HEK293T (cell line): ENCODE results near the gene PFDN4.

Source experiments
- CTCF ChIA-PET: fragments of 350-600 bp; formaldehyde crosslinking; extraction: SDS; loops from one replicate; lab custom pipeline; 2021; ENCODE audit warnings: antibody characterized with exemption, inconsistent platforms; lab: Yijun Ruan, JAX
- POLR2A ChIA-PET: fragments of 350-600 bp; formaldehyde crosslinking; extraction: SDS; loops from one replicate; lab custom pipeline; 2020; ENCODE audit warnings: antibody characterized with exemption, inconsistent platforms; lab: Yijun Ruan, JAX
- DNase-seq: peaks from one replicate; pipeline ENCODE4 v3.0.0; 2012; ENCODE audit warnings: mixed read lengths; ENCODE audit errors: extremely low spot score
- ARNT ChIP-seq: fragments of 450-650 bp; IDR thresholded peaks from 2 replicates; pipeline ENCODE4 v1.6.1; 2017; ENCODE audit warnings: mild to moderate bottlenecking
- BHLHE40 ChIP-seq: fragments of 450-650 bp; IDR thresholded peaks from 2 replicates; pipeline ENCODE4 v1.6.1; 2016; ENCODE audit warnings: mild to moderate bottlenecking, moderate library complexity, borderline replicate concordance
- CTBP1 ChIP-seq: fragments of 450-650 bp; IDR thresholded peaks from 2 replicates; pipeline ENCODE4 v1.6.1; 2016; ENCODE audit warnings: borderline replicate concordance
- ELF4 ChIP-seq: fragments of 450-650 bp; IDR thresholded peaks from 2 replicates; pipeline ENCODE4 v1.6.1; 2017; ENCODE audit warnings: antibody characterized with exemption
- FOXA1 ChIP-seq: fragments of 450-650 bp; IDR thresholded peaks from 2 replicates; pipeline ENCODE4 v1.6.1; 2016; ENCODE audit warnings: mild to moderate bottlenecking
- FOXK2 ChIP-seq: fragments of 450-650 bp; IDR thresholded peaks from 2 replicates; pipeline ENCODE4 v1.6.1; 2016; ENCODE audit warnings: mild to moderate bottlenecking
- FOXM1 ChIP-seq: fragments of 450-650 bp; IDR thresholded peaks from 2 replicates; pipeline ENCODE4 v1.6.1; 2017; ENCODE audit warnings: mild to moderate bottlenecking, borderline replicate concordance
- HDGF ChIP-seq: fragments of 450-650 bp; IDR thresholded peaks from 2 replicates; pipeline ENCODE4 v1.6.1; 2017; ENCODE audit warnings: antibody characterized with exemption, borderline replicate concordance
- L3MBTL2 ChIP-seq: fragments of 450-650 bp; conservative IDR thresholded peaks from 2 replicates; pipeline ENCODE4 v1.6.1; 2016; ENCODE audit warnings: mild to moderate bottlenecking
- LEF1 ChIP-seq: fragments of 450-650 bp; IDR thresholded peaks from 2 replicates; pipeline ENCODE4 v1.6.1; 2017; ENCODE audit warnings: mild to moderate bottlenecking, borderline replicate concordance
- NFRKB ChIP-seq: fragments of 450-650 bp; IDR thresholded peaks from 2 replicates; pipeline ENCODE4 v1.6.1; 2016; ENCODE audit warnings: mild to moderate bottlenecking, moderate library complexity
- PKNOX1 ChIP-seq: fragments of 450-650 bp; IDR thresholded peaks from 2 replicates; pipeline ENCODE4 v1.6.1; 2016
- SP1 ChIP-seq: fragments of 450-650 bp; IDR thresholded peaks from 2 replicates; pipeline ENCODE4 v1.6.1; 2017
- SUZ12 ChIP-seq: fragments of 450-650 bp; IDR thresholded peaks from 2 replicates; pipeline ENCODE4 v1.6.1; 2016; ENCODE audit warnings: mild to moderate bottlenecking
- TARDBP ChIP-seq: fragments of 450-650 bp; IDR thresholded peaks from 2 replicates; pipeline ENCODE4 v1.6.1; 2016
- ZNF384 ChIP-seq: fragments of 450-650 bp; IDR thresholded peaks from 2 replicates; pipeline ENCODE4 v1.6.1; 2016

The PFDN4 gene

GRCh38 chr20:54161821-54162149 is 46.1 kb upstream of the PFDN4 start:
- no peak for DNase-seq
- no peak for TF ChIP-seq SP1
- CTCF ChIA-PET = no interaction called here
- POLR2A ChIA-PET = no interaction called here

DNA sequence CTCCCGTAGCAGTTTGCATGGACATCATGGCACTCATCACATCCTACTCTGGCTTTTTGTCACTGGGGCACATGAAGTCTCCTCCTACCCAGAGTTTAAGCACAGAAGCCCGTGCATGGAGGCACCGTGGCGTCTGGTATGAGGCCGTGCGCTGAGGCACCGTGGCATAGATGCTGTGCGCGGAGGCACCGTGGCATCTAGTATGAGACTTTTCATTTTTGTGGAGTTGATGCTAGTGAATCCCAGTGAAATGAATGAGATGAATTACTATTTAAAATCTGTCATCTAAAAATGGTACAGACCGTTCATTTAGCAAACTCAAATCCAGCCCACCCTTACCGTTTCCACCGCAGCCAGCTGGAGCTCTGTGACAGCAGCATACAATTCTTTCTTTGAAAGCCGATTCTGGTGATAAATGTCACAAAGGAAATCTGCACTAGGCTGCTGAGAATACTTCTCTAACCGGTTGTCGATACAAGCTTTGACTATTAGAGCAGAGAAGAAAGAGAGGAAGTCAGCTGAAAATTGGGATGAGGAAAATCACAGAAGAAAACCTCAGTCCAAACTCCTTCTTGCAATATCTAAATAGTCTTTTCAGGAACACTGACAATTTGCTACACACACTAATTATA is 45.4 kb upstream of the PFDN4 start:
- ChIA-PET CTCF (no interaction called here), POLR2A (no interaction called here)
- no peak for DNase-seq
- TF ChIP-seq ELF4 (no peak), LEF1 (no peak), PKNOX1 (no peak), FOXA1 (no peak), ZNF384 (no peak), TARDBP (no peak), FOXK2 (no peak), BHLHE40 (no peak), SUZ12 (no peak), ARNT (no peak)

DNA sequence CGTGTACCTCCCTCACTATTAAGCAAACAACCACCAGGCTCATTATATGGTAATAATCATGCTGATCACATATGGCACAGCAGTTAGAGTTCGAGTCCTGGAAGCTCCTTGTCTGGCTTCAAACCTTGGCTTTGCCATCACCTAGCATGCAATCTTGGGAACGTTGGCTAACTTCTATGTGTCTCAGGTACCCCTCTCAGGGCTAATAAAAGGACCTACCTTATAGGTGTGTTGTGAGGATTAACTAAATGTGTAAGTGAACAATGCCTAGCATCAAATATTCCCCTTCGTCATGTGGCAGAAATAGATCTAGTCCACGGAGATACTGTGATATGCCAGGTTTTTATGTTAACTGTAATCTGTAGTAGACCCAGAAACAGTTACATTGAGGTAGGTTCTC is 44.5 kb upstream of the PFDN4 start:
- ChIA-PET CTCF (no interaction called here), POLR2A (no interaction called here)
- TF ChIP-seq LEF1 (no peak), NFRKB (no peak), CTBP1 (no peak), L3MBTL2 (no peak), SUZ12 (no peak), PKNOX1 (no peak), BHLHE40 (no peak), ZNF384 (no peak), HDGF (no peak), FOXM1 (no peak), FOXA1 (no peak)
- no peak for DNase-seq

DNA sequence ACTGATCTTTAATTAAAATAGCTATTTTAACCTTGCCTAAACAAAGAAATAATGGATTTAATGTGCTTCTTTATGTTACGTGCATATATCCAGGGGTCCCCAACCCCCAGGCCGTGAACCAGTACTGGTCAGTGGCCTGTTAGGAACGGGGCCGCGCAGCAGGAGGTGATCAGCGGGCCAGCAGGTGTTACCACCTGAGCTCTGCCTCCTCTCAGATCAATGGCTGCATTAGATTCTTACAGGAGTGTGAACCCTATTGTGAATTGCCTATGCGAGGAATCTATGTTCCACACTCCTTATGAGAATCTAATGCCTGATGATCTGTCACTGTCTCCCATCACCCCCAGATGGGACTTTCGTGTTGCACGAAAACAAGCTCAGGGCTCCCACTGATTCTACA is 42.9 kb upstream of the PFDN4 start:
- ChIA-PET POLR2A (no interaction called here), CTCF (no interaction called here)
- DNase-seq = no peak
- TF ChIP-seq ARNT = no peak
- TF ChIP-seq NFRKB = no peak
- no peak for TF ChIP-seq FOXA1

DNA sequence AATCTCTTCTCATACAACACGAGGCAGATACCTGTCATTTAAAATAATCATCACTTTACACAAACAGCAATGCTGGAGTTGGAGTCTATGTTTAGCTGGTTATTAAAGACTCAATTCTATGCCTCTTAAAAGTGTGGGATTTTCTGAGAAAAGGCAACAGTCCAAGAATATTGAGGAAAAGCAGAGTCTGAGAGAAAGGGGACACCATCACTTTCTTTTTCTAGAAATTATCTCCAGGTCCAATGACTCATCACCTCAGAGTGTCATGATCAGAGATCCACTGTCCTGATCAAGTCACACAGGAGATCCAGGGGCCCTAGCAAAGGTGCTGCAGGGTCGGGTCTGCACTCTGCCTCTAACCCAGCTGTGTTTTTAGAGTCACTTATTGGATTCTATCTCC is 42.1 kb upstream of the PFDN4 start:
- TF ChIP-seq FOXA1 = no peak
- no peak for TF ChIP-seq ZNF384
- no peak for TF ChIP-seq FOXM1
- no peak for TF ChIP-seq BHLHE40
- TF ChIP-seq ELF4 = no peak
- TF ChIP-seq CTBP1 = no peak
- TF ChIP-seq SUZ12 = no peak
- no peak for TF ChIP-seq L3MBTL2
- no peak for TF ChIP-seq NFRKB
- no peak for TF ChIP-seq HDGF
- no peak for TF ChIP-seq SP1
- no peak for TF ChIP-seq TARDBP
- TF ChIP-seq PKNOX1 = no peak
- CTCF ChIA-PET = no interaction called here
- POLR2A ChIA-PET = no interaction called here

GRCh38 chr20:54166987-54167662 is 40.8 kb upstream of the PFDN4 start:
- TF ChIP-seq HDGF = no peak
- TF ChIP-seq CTBP1 = no peak
- ChIA-PET CTCF (no interaction called here), POLR2A (no interaction called here)
- no peak for DNase-seq

More for the DNA sequence above, 42.1 kb upstream of the PFDN4 start:
- no peak for DNase-seq
